K562 (cell line): ENCODE results near the gene RBM44.

Experiments used
- HMG20A ChIP-seq: fragments of 450-650 bp; formaldehyde crosslinking; conservative IDR thresholded peaks from 2 replicates; pipeline ENCODE4 v1.4.0; 2020; ENCODE audit warnings: mild to moderate bottlenecking, mixed read lengths
- NFIC ChIP-seq: fragments of 450-650 bp; IDR thresholded peaks from 2 replicates; pipeline ENCODE4 v1.6.1; 2017; ENCODE audit warnings: mild to moderate bottlenecking, inconsistent platforms
- POLR2A ChIP-seq: fragments of 450-650 bp; conservative IDR thresholded peaks from 2 replicates; pipeline ENCODE4 v1.6.1; 2016
- POLR2AphosphoS5 ChIP-seq: IDR thresholded peaks from 2 replicates; pipeline ENCODE4 v1.6.1; 2011; ENCODE audit warnings: mild to moderate bottlenecking, low read depth, low read length, moderate library complexity; ENCODE audit not compliant: control insufficient read depth, insufficient read depth
- ZKSCAN1 ChIP-seq: fragments of 150-350 bp; IDR thresholded peaks from 2 replicates; pipeline ENCODE4 v1.6.1; 2016; ENCODE audit warnings: low read depth, low read length
- ZNF165 ChIP-seq: fragments of 250-450 bp; sonication (Bioruptor Pico); IDR thresholded peaks from 2 replicates; pipeline ENCODE4 v1.4.0; 2020; ENCODE audit warnings: borderline replicate concordance
- ZNF311 ChIP-seq: fragments of 250-450 bp; sonication (Bioruptor Pico); IDR thresholded peaks from 2 replicates; pipeline ENCODE4 v1.4.0; 2020; ENCODE audit warnings: mild to moderate bottlenecking, moderate library complexity
- ZNF507 ChIP-seq: conservative IDR thresholded peaks from 2 replicates; pipeline ENCODE4 v1.6.1; 2017; ENCODE audit warnings: missing genetic modification characterization, missing compliant biosample characterization
- TF ChIP-seq, protein P1 (sequence below): IDR thresholded peaks from 3 replicates; pipeline ENCODE4 v1.6.1; 2011; ENCODE audit warnings: borderline replicate concordance, mild to moderate bottlenecking; ENCODE audit not compliant: insufficient read length, insufficient read depth
- TF ChIP-seq, protein P2 (sequence below), 3 experiments: IDR thresholded peaks in 2 of 3; conservative IDR thresholded peaks in 1 of 3; 2 replicates each; pipeline ENCODE4 v1.5.1; 2011 to 2012; ENCODE audit warnings: low read length in 3 of 3, mild to moderate bottlenecking in 3 of 3, control low read depth in 2 of 3, improper control_type of control experiment in 1 of 3, inconsistent platforms in 1 of 3, low read depth in 1 of 3, mixed read lengths in 1 of 3, moderate library complexity in 1 of 3; ENCODE audit not compliant: insufficient read depth in 2 of 3

DNA sequence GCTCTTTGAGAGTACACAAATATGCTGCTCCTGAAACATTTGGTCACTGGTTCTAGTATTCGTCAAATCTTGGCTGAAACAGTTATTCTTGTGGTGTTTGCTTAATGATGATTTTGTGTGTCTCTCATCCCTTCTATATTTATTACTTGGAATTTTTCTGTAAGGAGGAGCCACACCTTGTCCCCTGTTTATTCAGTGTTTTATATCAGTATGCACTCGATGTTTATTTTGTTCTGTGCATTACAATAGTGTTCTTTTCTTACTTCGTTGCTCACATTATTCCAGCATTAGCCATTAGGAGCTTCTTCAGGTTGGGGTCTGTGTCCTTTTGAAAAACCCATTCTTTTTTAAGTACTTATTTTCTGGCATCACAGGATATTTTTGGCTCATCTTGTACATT, 55.7 kb downstream of the RBM44 start:
- no peak for TF ChIP-seq ZNF311 (CRISPR knock-in tag)
- TF ChIP-seq, protein P1, sequence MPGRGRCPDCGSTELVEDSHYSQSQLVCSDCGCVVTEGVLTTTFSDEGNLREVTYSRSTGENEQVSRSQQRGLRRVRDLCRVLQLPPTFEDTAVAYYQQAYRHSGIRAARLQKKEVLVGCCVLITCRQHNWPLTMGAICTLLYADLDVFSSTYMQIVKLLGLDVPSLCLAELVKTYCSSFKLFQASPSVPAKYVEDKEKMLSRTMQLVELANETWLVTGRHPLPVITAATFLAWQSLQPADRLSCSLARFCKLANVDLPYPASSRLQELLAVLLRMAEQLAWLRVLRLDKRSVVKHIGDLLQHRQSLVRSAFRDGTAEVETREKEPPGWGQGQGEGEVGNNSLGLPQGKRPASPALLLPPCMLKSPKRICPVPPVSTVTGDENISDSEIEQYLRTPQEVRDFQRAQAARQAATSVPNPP: no peak
- TF ChIP-seq HMG20A (CRISPR knock-in tag): no peak
- TF ChIP-seq POLR2AphosphoS5: no peak
- no peak for TF ChIP-seq NFIC
- no peak for TF ChIP-seq ZNF165
- TF ChIP-seq POLR2A: no peak
- TF ChIP-seq, protein P2, sequence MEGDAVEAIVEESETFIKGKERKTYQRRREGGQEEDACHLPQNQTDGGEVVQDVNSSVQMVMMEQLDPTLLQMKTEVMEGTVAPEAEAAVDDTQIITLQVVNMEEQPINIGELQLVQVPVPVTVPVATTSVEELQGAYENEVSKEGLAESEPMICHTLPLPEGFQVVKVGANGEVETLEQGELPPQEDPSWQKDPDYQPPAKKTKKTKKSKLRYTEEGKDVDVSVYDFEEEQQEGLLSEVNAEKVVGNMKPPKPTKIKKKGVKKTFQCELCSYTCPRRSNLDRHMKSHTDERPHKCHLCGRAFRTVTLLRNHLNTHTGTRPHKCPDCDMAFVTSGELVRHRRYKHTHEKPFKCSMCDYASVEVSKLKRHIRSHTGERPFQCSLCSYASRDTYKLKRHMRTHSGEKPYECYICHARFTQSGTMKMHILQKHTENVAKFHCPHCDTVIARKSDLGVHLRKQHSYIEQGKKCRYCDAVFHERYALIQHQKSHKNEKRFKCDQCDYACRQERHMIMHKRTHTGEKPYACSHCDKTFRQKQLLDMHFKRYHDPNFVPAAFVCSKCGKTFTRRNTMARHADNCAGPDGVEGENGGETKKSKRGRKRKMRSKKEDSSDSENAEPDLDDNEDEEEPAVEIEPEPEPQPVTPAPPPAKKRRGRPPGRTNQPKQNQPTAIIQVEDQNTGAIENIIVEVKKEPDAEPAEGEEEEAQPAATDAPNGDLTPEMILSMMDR (IDR thresholded peaks at IDR 0.05 in 2 of 3, conservative IDR thresholded peaks at IDR 0.05 in 1 of 3; ENCODE audit: insufficient read depth in 2 of 3, low read depth in 1 of 3, low read length in 3 of 3): no peak
- TF ChIP-seq ZNF507 (tag): no peak
- no peak for TF ChIP-seq ZKSCAN1
